ENCODE measurements around the gene CFAP410.

CFAP410 gene

DNA sequence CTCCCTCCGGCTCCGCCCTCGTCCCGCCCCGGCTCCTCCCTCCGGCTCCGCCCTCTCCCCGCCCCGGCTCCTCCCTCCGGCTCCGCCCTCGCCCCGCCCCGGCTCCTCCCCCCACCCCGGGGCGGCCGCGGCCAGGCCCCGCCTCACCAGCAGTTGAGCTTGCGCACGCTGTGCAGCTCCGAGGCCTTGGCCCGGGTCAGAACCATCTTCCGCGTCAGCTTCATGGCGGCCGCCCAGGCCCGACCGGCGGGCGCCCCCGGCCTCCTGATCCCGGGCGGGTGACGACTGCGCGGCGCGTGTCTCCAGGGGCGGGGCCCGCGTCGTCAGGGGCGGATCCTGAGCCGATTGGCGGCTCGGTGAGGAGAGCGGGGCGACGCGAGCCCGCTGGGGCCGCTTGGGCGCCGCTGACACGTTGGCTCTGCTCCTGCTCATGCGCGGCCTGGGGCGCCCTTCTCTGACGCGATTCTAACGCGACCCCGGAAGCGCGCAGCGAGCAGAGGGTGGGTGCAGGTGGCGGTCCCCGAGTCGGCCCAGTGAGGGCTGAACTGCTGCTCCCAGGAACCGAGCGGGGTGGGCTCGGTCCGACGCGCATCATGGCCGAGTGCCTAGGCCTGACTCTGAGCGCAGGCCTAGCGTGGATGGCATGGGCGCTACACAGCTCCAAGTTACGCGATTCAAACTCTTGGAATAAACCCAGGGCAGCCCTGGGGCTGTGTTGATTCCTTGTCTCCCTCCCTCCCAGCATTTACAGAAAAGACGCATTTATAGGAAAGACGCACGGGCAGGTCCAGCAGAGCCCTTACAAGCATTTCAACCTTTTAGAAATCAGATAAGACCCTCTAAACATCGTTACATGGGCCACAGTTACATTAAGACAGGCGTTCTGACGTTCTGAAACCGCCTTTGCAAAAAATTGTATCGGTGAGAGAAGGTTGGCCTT is at the start of gene CFAP410:
Gene CFAP410, minus strand, starts transcription at position 420 of the 940 bp plus-strand sequence. Its CDS starts 196 bp downstream, at position 224.
- DNase-seq = peak; percentile 94

DNA sequence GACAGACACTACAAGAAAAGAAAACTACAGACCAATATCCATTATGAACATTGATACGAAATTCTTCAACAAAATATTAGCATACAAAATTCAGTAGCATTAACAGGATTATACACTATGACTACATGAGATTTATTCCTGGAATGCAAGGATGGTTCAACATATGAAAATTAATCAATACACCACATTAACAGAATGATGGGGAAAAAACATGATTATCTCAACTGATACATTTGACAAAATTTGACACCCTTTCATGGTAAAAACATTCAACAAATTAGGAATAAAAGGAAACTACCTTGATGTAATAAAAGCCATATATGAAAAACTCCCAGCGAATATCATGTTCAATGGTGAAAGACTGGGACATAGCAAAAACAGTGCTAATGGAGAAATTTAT is 45.8 kb upstream of the CFAP410 start:
- DNase-seq = no peak

DNA sequence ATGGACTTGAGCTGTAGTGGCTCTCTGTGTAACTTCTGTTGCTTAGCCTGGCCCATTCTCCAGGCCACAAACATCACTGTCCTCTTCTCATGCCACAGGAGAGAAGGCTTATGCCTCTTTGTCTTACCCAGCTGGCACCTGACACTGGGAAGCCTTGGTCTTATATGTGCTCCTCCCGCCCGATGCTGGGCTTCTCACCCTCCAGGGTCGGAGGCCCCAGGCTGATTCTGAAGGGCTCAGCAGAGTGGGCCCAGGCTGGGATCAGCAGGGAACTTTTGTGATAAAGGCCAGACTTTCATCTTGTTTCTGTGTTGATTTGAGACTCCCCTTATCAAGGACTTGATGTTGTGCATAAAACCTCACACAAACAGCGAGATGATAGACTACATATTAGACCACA is 44.0 kb upstream of the CFAP410 start:
- no peak for DNase-seq

DNA sequence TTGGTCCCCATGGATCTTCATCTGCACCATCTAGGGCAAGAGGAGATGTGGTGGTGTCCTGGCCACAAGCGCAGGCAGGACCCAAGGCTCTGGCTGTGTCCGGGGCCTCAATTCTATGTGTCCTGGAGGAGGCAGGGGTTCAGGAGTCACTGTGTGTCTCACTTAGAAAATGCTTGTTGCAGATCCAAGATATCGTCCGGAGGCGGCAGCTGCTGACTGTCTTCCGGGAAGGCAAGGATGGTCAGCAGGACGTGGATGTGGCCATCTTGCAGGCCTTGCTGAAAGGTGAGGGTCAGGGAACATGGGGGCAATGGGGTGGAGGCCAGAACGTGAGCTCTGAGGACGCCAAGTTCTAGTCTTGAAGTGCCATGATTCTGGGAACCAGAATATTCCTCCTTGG is 43.3 kb upstream of the CFAP410 start:
- no peak for DNase-seq

DNA sequence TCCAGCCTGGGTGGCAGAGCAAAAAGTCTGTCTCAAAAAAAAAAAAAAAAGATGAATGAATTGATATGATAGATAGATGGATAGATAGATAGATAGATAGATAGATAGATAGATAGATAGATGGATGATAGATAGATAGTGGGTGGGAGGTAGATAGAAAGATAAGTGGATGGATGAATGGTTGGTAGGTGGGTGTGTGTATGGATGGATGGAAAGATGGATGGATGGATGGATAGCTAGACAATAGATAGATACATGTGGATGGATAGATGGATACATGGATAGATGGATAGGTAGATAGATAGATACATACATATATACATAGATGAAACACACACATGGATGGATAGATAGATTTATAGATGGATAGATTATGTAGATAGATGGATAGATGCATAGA is 42.7 kb upstream of the CFAP410 start:
- no peak for DNase-seq

DNA sequence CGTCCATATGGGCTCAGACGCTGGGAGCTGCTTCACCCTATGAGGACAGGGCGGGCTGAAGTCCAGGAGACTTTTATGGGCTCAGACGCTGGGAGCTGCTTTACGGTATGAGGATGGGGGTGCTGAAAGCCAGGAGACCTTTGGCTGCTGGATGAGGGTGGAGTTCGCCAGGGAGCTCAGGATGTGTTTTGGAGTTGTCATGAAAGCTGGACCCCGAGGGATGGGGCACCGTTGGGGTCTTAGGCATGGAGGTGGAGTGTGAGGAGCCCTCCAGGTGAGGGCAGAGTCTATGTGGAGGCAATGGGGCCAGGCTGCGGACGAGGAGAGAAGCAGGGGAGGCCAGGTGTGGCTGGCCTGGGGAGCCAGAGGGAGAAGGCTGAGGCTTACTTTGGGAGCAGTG is 41.7 kb upstream of the CFAP410 start:
- DNase-seq = no peak

DNA sequence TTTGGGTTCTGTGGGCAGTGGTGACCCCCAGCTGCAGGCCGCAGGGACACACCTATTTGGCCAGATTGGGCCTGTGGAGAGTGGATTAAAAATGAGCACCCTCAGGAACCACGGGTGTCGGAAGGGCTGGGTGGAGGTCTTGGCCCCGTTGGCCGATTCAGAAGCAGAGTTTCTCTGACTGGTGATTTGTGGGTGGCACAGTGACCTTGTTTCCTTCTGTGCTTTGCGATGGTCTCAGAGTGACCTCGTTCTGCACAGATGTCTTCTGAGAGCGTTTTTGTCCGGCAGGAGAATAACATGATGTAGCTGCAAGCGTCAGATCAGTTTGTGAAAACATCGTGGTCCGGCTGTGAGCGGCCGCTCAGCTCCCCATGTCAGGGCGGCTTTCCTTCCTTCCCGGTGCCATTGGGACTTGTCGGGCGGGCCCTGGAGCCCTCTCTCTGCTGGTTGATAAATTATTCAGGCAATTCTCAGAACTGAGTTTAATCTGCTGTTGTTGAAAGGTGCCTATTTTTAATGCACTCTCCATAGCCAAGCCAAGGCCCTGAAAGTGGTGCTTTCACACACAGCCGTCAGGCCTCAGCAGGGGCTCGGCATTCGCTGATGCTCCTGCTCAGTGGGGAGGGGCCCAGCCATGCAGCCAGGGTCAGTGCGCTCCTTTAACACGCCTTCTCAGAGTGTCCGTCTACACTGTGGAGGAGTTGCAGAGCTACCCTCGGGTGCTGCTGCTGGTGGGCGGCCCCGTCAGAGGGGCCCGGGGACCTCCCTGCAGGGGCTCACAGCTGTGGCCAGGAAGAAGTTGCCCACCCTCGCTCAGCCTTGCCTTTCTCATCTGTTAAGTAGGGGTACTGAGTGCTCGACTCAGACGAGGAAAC is 41.0 kb upstream of the CFAP410 start:
- DNase-seq = no peak

DNA sequence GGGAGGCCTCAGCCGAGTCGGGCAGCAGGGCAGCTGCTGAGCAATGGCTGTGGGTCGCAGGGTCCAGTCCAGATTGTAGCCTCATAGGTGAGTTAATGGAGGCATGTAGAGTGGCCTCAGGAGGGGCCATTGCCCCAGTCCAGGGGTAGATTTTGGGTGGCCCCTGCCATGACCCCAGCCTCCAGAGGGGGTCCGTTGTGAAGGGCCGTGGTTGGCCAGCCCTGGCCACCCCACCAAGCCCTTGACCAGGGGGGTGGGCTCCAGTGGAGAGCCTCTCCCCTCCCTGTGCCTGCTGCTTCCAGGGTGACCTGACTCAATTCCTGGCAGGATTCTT is 40.3 kb upstream of the CFAP410 start:
- DNase-seq = no peak

DNA sequence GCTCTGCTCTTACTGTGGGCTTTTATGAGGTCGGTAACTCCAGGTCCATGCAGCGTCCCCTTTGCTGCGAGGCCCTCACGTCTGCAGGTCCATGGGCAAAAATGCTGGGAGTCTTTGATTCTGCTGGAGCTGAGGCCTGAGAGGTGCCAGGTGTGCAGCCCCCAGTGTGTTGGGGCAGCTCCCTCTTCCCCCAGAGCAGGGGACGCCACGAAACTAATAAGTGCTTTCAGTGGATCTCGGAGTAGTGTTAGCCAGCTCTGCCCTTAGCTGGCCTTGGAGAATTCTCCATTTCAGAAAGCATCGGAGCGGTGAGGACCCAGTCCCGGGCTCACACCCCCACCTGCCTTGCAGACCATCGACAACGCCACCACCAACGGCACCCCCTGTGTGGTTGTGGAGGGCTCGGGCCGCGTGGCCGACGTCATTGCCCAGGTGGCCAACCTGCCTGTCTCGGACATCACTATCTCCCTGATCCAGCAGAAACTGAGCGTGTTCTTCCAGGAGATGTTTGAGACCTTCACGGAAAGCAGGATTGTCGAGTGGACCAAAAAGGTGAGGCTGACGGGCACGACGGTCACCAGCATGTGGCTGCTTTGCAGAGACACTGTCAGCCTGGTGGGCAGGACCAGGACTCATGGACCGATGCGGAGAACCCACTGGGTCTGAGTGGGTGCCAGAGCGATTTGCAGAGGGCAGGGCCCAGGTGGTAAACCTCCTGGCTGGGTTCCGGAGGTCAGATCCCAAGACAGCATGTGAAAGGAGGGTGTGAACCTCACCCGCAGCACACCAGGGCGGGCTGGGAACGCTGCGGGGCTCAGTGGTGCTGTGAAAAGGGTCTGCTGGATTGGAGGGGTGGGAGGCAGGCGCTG is 39.7 kb upstream of the CFAP410 start:
- no peak for DNase-seq

DNA sequence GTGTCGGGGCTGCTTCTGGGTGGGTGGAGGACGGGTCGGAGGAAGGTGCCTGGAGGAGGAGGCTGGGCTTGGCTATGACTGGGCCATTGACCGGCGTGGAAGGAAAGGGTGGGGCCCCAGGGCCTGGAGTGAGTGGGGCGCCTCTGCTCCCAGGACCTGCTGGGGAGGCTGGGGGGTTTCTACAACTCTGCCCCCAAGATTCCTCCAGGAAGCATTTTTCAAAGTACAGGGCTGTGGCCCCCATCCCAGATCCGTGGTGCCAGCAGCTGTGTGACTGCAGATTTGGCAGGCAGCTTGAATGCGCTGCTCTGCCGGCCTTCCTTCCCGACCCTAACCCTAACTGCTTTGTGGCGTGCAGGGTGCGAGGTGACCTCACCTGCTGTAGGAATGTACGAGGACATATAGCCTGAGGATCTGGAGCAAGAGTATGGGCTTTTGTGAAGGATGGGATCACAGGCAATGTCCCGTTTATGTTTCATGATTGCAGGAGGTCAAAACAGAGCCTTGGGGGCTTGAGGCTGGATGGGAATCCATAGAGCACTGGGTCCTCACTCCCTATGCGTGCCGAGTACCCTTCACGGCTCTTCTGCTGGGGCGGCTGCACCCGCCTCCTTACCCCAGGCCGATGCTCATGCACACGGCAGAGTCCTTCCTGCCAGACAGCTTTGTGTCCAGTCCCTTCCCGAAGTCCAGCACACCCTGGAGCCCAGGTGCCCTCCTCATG is 38.9 kb upstream of the CFAP410 start:
- no peak for DNase-seq

DNA sequence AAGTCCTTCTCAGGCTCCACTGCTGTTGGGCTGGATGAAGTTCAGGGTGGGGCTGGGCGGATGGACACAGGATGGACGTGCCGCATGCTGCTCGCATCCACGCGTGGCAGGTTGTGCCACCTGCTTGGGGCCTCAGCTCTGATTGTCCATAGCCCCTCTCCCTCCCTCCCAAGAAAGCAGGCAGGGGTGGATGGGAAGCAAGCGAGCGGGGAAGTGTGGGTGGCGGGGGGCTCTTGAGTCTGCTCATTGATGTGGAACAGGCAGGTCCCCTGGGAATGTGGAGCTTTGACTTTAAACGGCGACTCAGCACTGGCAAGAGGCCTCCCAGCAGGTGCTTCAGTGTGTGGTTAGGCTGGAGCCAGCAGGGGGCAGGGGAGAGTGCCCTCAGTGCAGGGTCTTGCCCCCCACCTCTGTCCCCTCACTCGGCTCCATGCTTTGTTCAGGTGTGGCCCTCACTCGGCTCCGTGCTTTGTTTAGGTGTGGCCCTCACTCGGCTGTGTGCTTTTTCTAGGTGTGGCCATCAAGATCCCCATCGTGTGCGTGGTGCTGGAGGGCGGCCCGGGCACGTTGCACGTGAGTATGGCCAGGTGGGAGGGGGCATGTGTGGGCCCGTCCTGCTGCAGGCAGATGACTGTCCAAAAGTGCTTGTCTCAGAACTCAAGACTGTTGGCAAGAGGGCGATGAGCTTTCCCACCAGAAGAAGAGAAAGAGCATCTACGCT is 38.2 kb upstream of the CFAP410 start:
- peak; percentile 65 for DNase-seq

DNA sequence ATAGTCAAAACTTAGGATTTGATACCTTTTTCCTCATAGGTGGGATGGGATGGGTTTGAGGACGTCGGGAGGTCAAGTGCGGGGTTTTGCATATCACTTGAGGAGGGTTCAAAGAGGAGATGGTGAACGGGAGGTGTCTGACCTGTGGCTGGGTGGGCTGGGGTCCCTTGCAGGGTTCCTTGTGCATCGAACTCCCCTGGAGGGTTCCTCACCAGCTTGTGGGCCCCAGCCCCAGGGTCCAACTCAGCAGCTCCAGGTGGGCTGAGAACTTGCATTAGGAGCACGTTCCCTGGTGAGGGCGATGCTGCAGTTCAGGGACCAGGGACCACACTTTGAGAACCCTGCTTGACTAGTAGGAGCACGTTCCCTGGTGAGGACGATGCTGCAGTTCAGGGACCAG is 37.4 kb upstream of the CFAP410 start:
- DNase-seq = no peak

DNA sequence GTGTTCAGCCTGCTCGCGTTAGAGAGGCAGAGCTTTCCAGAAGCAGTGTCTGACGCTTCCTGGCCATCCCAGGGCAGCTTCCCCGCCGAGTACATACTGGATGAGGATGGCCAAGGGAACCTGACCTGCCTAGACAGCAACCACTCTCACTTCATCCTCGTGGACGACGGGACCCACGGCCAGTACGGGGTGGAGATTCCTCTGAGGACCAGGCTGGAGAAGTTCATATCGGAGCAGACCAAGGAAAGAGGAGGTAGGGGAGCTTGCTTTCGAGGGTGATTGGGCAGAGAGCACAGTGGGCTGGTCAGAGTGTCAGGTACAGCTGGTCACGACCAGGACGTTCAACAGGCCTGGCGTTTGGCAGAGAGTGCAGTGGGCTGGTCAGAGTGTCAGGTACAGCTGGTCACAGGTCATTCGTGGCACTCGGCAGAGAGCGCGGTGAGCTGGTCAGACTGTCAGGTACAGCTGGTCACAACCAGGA is 36.6 kb upstream of the CFAP410 start:
- DNase-seq = no peak

DNA sequence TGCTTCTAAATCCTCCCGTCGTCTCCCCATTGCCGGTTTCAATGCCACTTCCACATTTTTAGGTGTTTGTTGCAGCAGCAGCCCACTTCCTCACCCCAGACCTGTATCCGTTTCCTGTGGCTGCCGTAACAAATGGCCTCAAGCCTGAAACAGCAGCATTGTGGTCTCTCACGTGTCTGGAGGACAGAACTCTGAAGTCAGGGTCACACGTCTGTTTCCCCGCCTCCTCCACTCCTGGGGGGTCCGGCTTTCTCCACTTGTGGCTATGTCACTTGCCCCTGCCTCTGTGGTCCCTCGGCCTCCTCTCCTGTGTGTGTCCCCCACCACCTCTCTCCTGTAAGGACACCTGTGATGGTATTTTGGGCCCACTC is 36.1 kb upstream of the CFAP410 start:
- DNase-seq = no peak

DNA sequence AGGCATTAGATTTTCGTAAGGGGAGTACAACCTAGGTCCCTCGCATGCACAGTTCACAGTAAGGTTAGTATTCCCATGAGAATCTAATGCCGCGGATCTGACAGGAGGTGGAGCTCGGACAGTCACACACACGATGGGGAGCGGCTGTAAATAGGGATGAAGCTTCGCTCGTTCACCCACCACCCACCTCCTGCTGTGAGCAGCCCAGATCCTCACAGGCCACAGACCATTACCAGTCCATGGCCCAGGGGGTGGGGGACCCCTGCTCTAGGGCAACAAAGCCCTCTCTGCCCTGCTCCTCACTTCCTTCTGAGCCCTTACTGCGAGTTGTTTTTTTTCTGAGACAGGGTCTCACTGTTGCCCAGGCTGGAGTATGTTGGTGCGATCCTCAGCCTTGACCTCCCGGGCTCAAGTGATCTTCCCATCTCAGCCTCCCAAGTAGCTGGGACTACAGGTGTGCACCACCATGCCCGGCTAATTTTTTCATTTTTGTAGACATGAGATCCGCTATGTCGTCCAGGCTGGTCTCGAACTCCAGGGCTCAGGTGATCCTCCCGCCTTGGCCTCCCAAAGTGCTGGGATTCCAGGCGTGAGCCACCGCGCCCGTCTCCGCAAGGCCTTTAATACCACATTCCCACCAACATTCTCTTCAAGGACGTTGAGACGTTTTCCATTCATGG is 35.6 kb upstream of the CFAP410 start:
- DNase-seq = no peak

DNA sequence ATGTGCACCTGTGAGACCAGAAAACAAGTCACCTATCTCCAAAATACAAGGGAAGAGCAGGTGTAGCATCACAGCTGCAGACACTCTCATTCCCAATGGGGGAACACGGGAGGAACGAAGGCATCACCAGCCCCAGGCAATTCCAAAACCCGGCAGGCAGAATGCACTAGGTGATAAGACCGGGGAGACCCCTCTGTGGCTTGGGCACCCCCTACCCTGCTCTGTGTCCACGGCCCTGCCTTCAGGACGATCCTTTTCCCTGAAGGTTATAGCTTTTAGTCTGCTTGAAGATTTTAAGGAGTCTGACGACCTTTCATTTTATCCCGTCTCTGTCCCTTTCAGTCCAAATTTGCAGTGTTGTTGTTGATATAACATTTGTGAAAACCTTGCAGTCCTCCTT is 33.4 kb upstream of the CFAP410 start:
- no peak for DNase-seq

DNA sequence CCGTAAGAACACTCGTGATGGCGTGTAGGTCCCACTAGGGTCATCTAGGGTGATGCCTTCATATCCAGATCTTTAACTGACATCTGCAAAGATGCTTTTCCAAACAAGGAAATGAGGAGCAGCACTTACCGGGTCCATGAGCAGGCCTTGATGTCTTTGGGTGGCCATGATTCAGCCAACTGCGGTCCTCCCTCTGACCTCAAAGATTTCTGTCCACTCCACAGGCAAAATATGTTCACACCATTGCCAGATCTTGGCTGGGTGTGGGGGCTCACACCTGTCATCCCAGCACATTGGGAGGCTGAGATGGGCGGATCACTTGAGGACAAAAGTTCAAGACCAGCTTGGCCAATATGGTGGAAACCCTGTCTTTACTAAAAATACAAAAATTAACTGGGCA is 32.4 kb upstream of the CFAP410 start:
- no peak for DNase-seq

DNA sequence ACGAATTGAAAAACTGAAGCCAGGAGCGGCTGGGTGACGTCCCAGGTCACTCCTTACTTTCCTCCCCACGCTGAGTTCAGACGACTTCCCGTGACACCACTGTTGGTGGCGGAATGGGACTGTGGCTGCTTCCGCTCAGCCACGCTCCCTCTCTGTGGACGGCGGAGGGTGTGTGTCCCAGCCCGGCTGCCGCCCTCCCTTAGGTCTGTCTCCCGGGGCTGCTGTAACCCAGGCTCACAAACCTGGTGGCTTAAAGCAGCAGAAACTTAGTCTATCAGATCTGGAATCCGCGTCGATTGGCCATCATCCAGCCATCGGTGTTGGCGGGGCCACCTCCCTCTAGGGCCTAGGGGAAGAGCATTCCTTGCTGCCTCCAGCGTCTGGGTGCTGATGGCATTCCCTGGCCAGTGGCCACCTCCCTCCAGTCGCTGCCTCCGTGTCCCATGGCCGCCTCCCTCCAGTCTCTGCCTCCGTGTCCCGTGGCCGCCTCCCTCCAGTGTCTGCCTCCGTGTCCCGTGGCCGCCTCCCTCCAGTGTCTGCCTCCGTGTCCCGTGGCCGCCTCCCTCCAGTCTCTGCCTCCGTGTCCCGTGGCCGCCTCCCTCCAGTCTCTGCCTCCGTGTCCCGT is 31.7 kb upstream of the CFAP410 start:
- no peak for DNase-seq

DNA sequence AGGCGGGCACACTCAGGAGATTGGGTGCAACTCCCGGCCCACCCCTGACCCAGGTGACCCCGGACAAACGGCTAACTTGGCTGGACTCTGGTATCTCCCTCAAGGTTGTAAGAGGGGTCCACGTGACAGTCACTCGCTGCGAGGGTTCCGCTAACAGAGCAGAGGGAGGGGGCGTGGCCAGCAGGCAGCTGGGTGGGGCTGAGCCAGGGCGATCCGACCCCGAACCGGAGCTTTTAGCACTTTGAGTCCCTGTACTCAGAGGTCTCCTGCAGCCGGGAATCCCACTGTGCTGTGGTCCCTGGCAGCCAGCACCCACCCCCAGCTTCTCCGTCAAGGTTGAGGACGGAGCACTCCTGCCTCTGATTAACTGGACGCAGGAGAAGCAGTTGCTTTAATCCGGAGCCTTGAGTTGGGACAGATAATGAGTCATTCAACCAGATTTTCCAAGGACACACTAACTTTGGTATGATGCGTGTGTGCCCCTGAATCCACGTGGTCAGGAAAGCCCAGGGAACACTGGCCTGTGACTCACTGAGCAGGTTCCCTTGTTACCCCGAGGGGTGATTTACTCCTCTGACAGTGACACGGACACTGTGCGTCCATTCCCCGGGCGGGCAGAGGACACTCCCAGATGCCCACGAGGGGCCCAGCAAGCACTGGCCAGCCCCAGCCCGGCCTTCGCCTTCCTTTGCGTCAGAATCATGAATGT is 31.0 kb upstream of the CFAP410 start:
- peak; percentile 26 for DNase-seq
